Glomerular endothelial cell (primary cell): Measurements from ENCODE around the gene FAM118B. TPM values are rescaled to one million over a fixed set of nuclear protein-coding genes. Genes with fewer than 3 reads are reported as not detected.
A peak's percentile ranks its signal among the peaks of the same experiment; 100 is the strongest.
"Not testable (repeated sequence)": the region's sequence is repeated elsewhere in the genome, so short reads cannot be mapped to it uniquely, and the experiment has no call there.

ENCODE experiments used
- DNase-seq: peaks from one replicate; pipeline ENCODE4 v3.0.0-alpha.2; 2011; ENCODE audit warnings: low read depth, low spot score; ENCODE audit errors: extremely low read depth
- total RNA-seq: library from RNA; depleted of rRNA; stranded (reverse); fragments of >200 nt; gene quantifications from 2 replicates; pipeline ENCODE4 v1.2.3, GENCODE V29; 2015

Gene FAM118B
- total RNA-seq, 1 donor from 2014 or later, result 31.3 TPM

- no peak for DNase-seq
These were observed 96.7 kb downstream of the FAM118B start for GRCh38 chr11:126308271-126308671.

DNA sequence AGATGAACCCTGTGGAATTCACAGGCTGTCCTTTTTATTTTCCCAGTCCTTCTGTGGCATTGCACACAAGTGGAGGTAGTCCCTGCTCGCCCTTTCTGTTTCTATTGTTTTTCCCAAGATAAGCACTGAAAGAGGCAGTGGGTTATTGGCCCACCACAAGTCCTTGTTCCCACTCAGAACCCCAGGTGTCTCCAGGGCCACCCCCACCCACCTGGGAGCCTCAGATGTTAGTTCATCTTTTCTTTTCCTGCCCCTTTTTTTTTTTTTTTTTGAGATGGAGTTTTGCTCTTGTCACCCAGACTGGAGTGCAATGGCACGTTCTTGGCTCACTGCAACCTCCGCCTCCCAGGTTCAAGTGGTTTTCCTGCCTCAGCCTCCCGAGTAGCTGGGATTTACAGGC is 97.2 kb downstream of the FAM118B start:
- not testable (repeated sequence) for DNase-seq

DNA sequence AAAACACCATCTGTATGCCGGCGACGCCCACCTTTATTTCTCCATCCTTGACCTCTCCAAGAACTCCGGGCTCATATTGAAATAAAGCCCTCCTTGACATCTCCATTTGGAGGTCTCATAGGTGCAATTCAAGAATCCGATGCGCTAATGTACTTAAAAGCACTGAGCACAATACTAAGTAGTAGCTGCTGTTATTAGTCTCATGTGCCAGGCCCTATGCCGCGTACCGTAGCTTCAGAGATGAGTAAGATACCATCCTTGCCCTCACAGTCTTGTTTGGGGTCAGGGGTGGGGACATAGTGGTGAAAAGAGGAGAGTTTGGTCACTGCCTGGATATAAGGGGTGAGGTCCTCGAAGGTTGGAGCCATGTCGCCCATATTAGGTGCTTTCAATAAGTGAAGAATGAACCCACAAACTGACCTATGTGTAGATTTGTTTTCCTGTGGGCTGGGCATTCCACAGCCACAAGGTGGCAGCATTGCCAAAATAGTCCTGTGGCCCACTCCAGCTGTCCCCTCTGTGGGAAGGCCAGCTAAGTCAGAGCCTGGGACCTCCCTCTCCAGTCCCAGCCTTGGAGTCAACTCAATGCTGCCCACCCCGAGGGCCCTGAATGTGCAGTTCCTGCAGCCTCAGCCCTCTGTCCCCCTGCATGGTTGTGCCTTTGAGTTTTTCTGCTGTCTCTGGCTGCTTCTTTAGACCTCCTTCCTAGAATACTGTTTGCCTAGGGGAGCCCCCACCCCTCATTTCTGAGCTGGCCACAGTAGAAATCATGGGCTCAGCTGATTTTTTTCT is 98.8 kb downstream of the FAM118B start:
- peak; percentile 61 for DNase-seq

- DNase-seq, result no peak
These were observed 99.4 kb downstream of the FAM118B start for GRCh38 chr11:126310992-126311310.

DNA sequence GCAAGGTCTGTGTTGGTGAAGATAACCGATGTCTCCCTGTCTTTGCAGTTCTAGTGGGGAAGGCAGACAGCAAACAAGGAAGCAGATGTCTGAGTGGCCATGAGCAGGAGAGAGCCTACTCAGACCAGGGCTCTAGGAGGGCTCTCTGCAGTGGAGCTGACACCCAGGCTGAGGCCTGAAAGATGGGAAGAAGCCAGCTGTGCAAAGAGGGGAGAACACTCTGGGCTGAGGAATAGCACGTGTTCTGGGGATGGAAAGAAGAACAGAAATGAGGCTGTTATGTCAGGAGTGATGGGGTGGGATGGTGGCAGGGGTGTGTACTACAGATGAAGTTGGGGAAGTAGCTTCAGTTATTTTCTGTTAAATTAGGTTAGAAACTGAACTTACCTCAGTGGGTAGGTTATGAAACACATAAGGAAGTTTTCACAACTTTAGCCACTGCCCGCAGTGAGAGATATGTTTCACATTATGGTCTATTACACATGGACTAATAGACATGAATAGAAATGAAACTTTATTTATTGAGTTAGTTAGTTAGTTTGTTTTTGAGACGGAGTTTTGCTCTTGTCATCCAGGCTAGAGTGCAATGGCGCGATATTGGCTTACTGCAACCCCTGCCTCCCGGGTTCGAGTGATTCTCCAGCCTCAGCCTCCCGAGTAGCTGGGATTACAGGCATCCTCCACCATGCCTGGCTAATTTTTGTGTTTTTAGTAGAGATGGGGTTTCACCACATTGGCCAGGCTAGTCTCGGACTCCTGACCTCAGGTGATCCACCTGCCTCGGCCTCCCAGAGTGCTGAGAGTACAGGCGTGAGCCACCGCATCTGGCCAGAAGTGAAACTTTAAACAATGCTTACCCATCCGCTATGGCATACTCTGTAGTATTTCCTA is 100.1 kb downstream of the FAM118B start:
- no peak for DNase-seq

Other genes starting within 250 kb of the FAM118B start
- 6.1 and 7.7 TPM in 2 replicates for gene CDON, start 148.9 kb upstream of the FAM118B start, total RNA-seq
- 18.0 and 18.9 TPM in 2 replicates for gene RPUSD4, start 132 bp upstream of the FAM118B start, total RNA-seq
- gene SRPRA, start 57.1 kb downstream of the FAM118B start, total RNA-seq, result 73.2 and 88.6 TPM in 2 replicates
- 13.8 and 24.8 TPM in 2 replicates for gene FOXRED1, start 57.4 kb downstream of the FAM118B start, total RNA-seq
- gene TIRAP, start 71.3 kb downstream of the FAM118B start, total RNA-seq, result 6.8 and 9.2 TPM in 2 replicates
- 14.4 and 16.0 TPM in 2 replicates for gene DCPS, start 92.3 kb downstream of the FAM118B start, total RNA-seq
- gene ST3GAL4, start 143.9 kb downstream of the FAM118B start, total RNA-seq, result 23.5 and 36.6 TPM in 2 replicates